ENCODE measurements around the gene MYRF.

Gene MYRF

DNA sequence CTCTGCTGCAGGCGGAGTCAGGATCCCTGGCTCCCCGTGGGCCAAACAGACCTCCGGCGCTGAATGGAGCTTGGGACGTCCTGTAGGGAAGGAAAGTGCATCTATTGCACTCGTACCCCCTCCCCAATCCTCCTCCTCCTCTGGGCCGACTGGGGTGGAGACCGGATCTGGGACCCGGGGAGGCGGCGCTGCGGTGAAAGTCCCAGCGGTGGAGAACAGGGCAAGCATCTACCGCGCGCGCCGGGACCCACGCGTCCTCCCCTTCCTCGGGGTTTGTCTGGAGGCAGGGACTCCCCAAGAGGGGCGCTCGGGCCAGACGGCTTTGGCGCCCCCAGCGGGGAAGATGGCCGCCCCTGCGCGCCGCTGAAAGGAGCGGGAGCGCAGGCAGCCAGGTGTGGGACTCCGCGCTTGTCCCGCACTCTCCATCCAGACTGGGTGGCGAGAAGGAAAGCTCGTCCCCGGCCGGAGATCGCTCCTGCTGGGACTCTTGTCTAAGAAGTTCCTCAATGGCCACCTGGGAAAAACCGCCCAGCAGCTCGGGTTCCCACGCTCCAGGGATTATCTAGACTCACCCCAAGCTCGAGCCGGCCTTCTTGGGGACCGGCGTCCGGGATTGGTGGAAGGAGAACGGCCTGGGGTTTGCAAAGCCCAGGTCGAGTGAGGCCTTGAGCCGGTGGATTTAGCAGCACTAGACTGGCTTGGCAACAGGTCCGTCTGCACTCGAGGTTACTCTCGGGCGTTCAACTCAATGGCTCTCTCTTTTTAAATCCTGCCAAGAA, 76.4 kb downstream of the MYRF start (continued):
- TF ChIP-seq ZNF146 (tag by site-specific recombination; IDR thresholded peaks at IDR 0.05) (no peak), KLF9 (tag by site-specific recombination; IDR thresholded peaks at IDR 0.05; ENCODE audit: low read depth) (no peak), ZNF544 (tag by site-specific recombination; IDR thresholded peaks at IDR 0.05) (no peak), CTCF (tag by site-specific recombination; IDR thresholded peaks at IDR 0.05) (peak; percentile 69), KLF8 (tag by site-specific recombination; IDR thresholded peaks at IDR 0.05) (no peak), BCL11A (tag by site-specific recombination; IDR thresholded peaks at IDR 0.05; ENCODE audit: low read depth) (no peak), ZNF24 (tag by site-specific recombination; IDR thresholded peaks at IDR 0.05) (no peak), ZSCAN23 (tag by site-specific recombination; IDR thresholded peaks at IDR 0.05) (no peak), ZNF785 (tag by site-specific recombination; IDR thresholded peaks at IDR 0.05) (no peak), ZNF692 (tag by site-specific recombination; IDR thresholded peaks at IDR 0.05) (no peak), ZNF266 (tag by site-specific recombination; IDR thresholded peaks at IDR 0.05; ENCODE audit: low read depth) (no peak), ZNF626 (tag by site-specific recombination; IDR thresholded peaks at IDR 0.05) (no peak), SCRT2 (tag by site-specific recombination; IDR thresholded peaks at IDR 0.05) (peak; percentile 91), ZNF792 (tag by site-specific recombination; IDR thresholded peaks at IDR 0.05) (no peak), ZNF670 (tag by site-specific recombination; IDR thresholded peaks at IDR 0.05; ENCODE audit: low read depth) (no peak), ZNF571 (tag by site-specific recombination; IDR thresholded peaks at IDR 0.05) (no peak), GLIS2 (tag by site-specific recombination; IDR thresholded peaks at IDR 0.05) (peak; percentile 60; the same call in 1 of the 2 replicates), ZNF350 (tag by site-specific recombination; IDR thresholded peaks at IDR 0.05) (no peak), ZNF354C (tag by site-specific recombination; IDR thresholded peaks at IDR 0.05; ENCODE audit: borderline replicate concordance, low read depth) (no peak), OSR2 (tag by site-specific recombination; IDR thresholded peaks at IDR 0.05) (no peak), ZNF600 (tag by site-specific recombination; IDR thresholded peaks at IDR 0.05) (0 out of 2 replicates have a peak, but pooled peaks have one; percentile 7), ZNF138 (tag by site-specific recombination; IDR thresholded peaks at IDR 0.05; ENCODE audit: borderline replicate concordance) (no peak), ZNF660 (tag by site-specific recombination; IDR thresholded peaks at IDR 0.05) (0 out of 2 replicates have a peak, but pooled peaks have one; percentile 45)
- TF ChIP-seq, protein P1, sequence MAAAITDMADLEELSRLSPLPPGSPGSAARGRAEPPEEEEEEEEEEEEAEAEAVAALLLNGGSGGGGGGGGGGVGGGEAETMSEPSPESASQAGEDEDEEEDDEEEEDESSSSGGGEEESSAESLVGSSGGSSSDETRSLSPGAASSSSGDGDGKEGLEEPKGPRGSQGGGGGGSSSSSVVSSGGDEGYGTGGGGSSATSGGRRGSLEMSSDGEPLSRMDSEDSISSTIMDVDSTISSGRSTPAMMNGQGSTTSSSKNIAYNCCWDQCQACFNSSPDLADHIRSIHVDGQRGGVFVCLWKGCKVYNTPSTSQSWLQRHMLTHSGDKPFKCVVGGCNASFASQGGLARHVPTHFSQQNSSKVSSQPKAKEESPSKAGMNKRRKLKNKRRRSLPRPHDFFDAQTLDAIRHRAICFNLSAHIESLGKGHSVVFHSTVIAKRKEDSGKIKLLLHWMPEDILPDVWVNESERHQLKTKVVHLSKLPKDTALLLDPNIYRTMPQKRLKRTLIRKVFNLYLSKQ (tag by site-specific recombination; IDR thresholded peaks at IDR 0.05; ENCODE audit: borderline replicate concordance) = no peak
- TF ChIP-seq, protein P2, sequence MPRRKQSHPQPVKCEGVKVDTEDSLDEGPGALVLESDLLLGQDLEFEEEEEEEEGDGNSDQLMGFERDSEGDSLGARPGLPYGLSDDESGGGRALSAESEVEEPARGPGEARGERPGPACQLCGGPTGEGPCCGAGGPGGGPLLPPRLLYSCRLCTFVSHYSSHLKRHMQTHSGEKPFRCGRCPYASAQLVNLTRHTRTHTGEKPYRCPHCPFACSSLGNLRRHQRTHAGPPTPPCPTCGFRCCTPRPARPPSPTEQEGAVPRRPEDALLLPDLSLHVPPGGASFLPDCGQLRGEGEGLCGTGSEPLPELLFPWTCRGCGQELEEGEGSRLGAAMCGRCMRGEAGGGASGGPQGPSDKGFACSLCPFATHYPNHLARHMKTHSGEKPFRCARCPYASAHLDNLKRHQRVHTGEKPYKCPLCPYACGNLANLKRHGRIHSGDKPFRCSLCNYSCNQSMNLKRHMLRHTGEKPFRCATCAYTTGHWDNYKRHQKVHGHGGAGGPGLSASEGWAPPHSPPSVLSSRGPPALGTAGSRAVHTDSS (tag by site-specific recombination; IDR thresholded peaks at IDR 0.05) = no peak
- TF ChIP-seq, protein P3, sequence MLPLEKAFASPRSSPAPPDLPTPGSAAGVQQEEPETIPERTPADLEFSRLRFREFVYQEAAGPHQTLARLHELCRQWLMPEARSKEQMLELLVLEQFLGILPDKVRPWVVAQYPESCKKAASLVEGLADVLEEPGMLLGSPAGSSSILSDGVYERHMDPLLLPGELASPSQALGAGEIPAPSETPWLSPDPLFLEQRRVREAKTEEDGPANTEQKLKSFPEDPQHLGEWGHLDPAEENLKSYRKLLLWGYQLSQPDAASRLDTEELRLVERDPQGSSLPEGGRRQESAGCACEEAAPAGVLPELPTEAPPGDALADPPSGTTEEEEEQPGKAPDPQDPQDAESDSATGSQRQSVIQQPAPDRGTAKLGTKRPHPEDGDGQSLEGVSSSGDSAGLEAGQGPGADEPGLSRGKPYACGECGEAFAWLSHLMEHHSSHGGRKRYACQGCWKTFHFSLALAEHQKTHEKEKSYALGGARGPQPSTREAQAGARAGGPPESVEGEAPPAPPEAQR (tag by site-specific recombination; IDR thresholded peaks at IDR 0.05) = no peak
- TF ChIP-seq, protein P4, sequence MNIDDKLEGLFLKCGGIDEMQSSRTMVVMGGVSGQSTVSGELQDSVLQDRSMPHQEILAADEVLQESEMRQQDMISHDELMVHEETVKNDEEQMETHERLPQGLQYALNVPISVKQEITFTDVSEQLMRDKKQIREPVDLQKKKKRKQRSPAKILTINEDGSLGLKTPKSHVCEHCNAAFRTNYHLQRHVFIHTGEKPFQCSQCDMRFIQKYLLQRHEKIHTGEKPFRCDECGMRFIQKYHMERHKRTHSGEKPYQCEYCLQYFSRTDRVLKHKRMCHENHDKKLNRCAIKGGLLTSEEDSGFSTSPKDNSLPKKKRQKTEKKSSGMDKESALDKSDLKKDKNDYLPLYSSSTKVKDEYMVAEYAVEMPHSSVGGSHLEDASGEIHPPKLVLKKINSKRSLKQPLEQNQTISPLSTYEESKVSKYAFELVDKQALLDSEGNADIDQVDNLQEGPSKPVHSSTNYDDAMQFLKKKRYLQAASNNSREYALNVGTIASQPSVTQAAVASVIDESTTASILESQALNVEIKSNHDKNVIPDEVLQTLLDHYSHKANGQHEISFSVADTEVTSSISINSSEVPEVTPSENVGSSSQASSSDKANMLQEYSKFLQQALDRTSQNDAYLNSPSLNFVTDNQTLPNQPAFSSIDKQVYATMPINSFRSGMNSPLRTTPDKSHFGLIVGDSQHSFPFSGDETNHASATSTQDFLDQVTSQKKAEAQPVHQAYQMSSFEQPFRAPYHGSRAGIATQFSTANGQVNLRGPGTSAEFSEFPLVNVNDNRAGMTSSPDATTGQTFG (tag by site-specific recombination; IDR thresholded peaks at IDR 0.05; ENCODE audit: borderline replicate concordance) = no peak
- TF ChIP-seq, protein P5, sequence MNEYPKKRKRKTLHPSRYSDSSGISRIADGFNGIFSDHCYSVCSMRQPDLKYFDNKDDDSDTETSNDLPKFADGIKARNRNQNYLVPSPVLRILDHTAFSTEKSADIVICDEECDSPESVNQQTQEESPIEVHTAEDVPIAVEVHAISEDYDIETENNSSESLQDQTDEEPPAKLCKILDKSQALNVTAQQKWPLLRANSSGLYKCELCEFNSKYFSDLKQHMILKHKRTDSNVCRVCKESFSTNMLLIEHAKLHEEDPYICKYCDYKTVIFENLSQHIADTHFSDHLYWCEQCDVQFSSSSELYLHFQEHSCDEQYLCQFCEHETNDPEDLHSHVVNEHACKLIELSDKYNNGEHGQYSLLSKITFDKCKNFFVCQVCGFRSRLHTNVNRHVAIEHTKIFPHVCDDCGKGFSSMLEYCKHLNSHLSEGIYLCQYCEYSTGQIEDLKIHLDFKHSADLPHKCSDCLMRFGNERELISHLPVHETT (tag by site-specific recombination; IDR thresholded peaks at IDR 0.05) = no peak
